LNCaP clone FGC (cell line): Measurements from ENCODE around the gene NLRP13.

Experiments
- DNase-seq: peaks from one replicate; pipeline ENCODE4 v3.0.0-alpha.2; 2011; ENCODE audit warnings: low read depth
- H3K4me3 ChIP-seq: 2 replicates; pipeline ENCODE4 v1.5.1; 2011; ENCODE audit warnings: mild to moderate bottlenecking, low read depth, low read length, control low read depth
- CTCF ChIP-seq: IDR thresholded peaks from 2 replicates; pipeline ENCODE4 v1.5.1; 2012; ENCODE audit warnings: mild to moderate bottlenecking; ENCODE audit not compliant: control insufficient read depth, insufficient read depth; ENCODE audit errors: extremely low read depth

NLRP13 gene

GRCh38 chr19:55902080-55902751 lies 29.9 kb downstream of the NLRP13 start:
- no peak for DNase-seq
- TF ChIP-seq CTCF: no peak
- H3K4me3 ChIP-seq: no peak overlapping the region

DNA sequence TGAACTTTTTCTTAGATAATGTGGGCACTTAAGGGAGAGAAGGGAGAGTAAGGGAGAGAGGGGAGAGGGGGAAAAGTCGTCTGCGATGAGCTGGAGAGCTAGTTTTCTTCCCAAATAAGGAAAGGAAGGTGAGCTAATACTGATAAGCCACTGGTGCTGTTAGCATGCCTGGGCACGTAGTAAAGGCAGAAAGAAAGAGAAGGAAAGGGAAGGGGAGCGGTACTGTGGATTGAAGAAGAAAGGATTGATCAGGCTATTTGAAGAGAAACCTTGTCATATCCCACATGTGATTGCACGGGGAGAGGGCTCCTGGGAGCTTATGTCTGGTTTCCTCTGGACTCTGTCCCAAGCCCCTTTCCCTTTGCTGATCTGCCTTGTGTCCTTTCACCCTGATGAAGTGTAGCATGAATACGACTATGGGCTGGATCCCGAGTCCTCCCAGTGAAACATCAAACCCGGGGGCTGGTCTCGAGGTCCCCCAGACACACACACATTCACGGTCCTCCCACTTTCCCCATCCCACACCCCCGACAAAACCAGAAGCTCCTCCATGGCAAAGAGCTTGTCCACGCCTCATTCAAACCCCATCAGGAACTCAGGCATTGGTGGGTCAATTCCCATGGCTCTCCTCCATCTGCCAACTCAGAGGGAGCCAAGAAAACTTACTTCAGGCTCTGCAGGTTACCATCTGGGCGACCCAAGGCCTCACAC lies 30.6 kb downstream of the NLRP13 start:
- TF ChIP-seq CTCF: no peak
- no peak overlapping the region for H3K4me3 ChIP-seq
- no peak for DNase-seq

GRCh38 chr19:55898911-55899310 lies 33.2 kb downstream of the NLRP13 start:
- H3K4me3 ChIP-seq: no peak overlapping the region
- TF ChIP-seq CTCF: no peak
- DNase-seq: no peak

- TF ChIP-seq CTCF: no peak
- no peak overlapping the region for H3K4me3 ChIP-seq
- DNase-seq: no peak
These were observed 49.5 kb downstream of the NLRP13 start for GRCh38 chr19:55882626-55883025.

DNA sequence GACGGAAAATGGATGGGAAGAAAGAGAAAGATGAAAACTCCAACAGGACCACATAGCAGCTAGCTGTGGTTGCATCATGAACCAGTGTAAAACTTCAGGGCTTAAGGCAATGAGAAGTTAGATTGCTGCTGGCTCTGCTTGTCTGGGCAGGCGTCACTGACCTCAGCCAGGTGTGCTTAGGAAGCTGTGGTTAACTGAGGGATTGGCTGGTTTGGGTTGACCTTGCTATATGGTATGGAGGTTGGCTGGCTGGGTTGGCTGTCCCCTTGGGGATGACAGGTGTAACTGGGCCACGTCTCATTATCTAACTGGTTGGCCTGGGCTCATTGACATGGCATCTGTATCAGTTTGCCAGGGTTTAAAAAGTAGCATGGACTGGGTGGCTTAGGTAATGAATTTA lies 54.9 kb downstream of the NLRP13 start:
- DNase-seq: no peak
- no peak for TF ChIP-seq CTCF
- no peak overlapping the region for H3K4me3 ChIP-seq

- DNase-seq: no peak
- H3K4me3 ChIP-seq: no peak overlapping the region
- no peak for TF ChIP-seq CTCF
These were observed 61.4 kb downstream of the NLRP13 start for GRCh38 chr19:55870736-55871135.
